Upper lobe of left lung (tissue), 6 donors: ENCODE data around the gene KLHDC10. TPM values are rescaled to one million over a fixed set of nuclear protein-coding genes. Genes with fewer than 3 reads are reported as not detected.

ENCODE experiments used
- ATAC-seq, 2 donors: fragments of 200-7000 bp; cut with Tn5 transposase; one replicate each; pipeline ENCODE4 v1.9.1; 2022; ENCODE audit warnings: mild to moderate bottlenecking in 2 of 2, moderate library complexity in 2 of 2; ENCODE audit not compliant: low FRiP score in 2 of 2
- DNase-seq, 2 donors: peaks; one replicate each; pipeline ENCODE4 v3.0.0-alpha.2; 2019 to 2020
- H3K27ac ChIP-seq, 4 donors: fragments of 200-600 bp; sonication (generic); one replicate each; pipeline ENCODE4 v1.5.1; 2016 to 2019
- H3K27me3 ChIP-seq, 4 donors: fragments of 200-600 bp; sonication (generic); one replicate each; pipeline ENCODE4 v1.5.1; 2017 to 2019
- H3K36me3 ChIP-seq, 4 donors: fragments of 200-600 bp; sonication (generic); one replicate each; pipeline ENCODE4 v1.5.1; 2016 to 2019
- H3K4me1 ChIP-seq, 4 donors: fragments of 200-600 bp; sonication (generic); one replicate each; pipeline ENCODE4 v1.5.1; 2018 to 2019
- H3K4me3 ChIP-seq, 4 donors: fragments of 200-600 bp; sonication (generic); one replicate each; pipeline ENCODE4 v1.5.1; 2017 to 2019; ENCODE audit warnings: mild to moderate bottlenecking in 2 of 4, moderate library complexity in 1 of 4
- H3K9me3 ChIP-seq, 4 donors: fragments of 200-600 bp; sonication (generic); one replicate each; pipeline ENCODE4 v1.5.1; 2018 to 2019
- CTCF ChIP-seq, 6 experiments: fragments of 450-650 bp in 4 of 6; fragments of 200-600 bp in 2 of 6; sonication (generic) in 2 of 6; IDR thresholded peaks; one replicate each; pipeline ENCODE4 v1.5.1; 2016 to 2019; ENCODE audit warnings: antibody characterized with exemption in 6 of 6
- EP300 ChIP-seq, 4 donors: sonication (generic); formaldehyde crosslinking; IDR thresholded peaks; one replicate each; pipeline ENCODE4 v1.5.1; 2017; ENCODE audit warnings: antibody characterized with exemption in 4 of 4, control low read depth in 2 of 4
- POLR2A ChIP-seq, 4 donors: fragments of 450-650 bp; IDR thresholded peaks; one replicate each; pipeline ENCODE4 v1.5.1; 2016 to 2017; ENCODE audit warnings: antibody characterized with exemption in 4 of 4, mild to moderate bottlenecking in 2 of 4
- POLR2AphosphoS5 ChIP-seq, 2 donors: sonication (generic); formaldehyde crosslinking; IDR thresholded peaks; one replicate each; pipeline ENCODE4 v1.5.1; 2017; ENCODE audit warnings: antibody characterized with exemption in 2 of 2
- WGBS, 2 donors: methylation state at CpG; one replicate each; pipeline ENCODE4 v1.1.5; 2017 to 2018; 5-methylcytosine and 5-hydroxymethylcytosine counted together
- total RNA-seq, 6 donors: library from RNA; depleted of rRNA in 4 of 6; stranded (reverse); fragments of >200 nt in 4 of 6; gene quantifications; one replicate each; pipeline versions ENCODE4 v1.1.0 to v1.2.1, GENCODE V29; 2016 to 2021
- donor health status: DM: no; HTN: no; CAD: no; lungs with moderate emphysema.
- donor health status: DM: no; HTN: yes; CAD: no; lungs with severe emphysema.

KLHDC10 gene
- total RNA-seq, 6 donors from 2014 or later: 8.8 to 33.9 (median 25.3) TPM

GRCh38 chr7:130131964-130132875 lies 61.9 kb downstream of the KLHDC10 start:
- TF ChIP-seq POLR2AphosphoS5 (IDR thresholded peaks at IDR 0.05): no peak
- no peak for TF ChIP-seq POLR2A (IDR thresholded peaks at IDR 0.05)
- TF ChIP-seq CTCF (IDR thresholded peaks at IDR 0.05): no peak
- no peak for TF ChIP-seq EP300 (IDR thresholded peaks at IDR 0.05)
- Histone ChIP-seq H3K36me3 (peaks cover 0 to 82% (median 27%) of the 10 kb centered on the region in 4 donors), H3K4me3 (no peak overlapping the region), H3K9me3 (no peaks in the 10 kb centered on the region), H3K27ac (no peak overlapping the region), H3K4me1 (peaks cover 0 to 12% (median 6%) of the 10 kb centered on the region in 4 donors), H3K27me3 (no peaks in the 10 kb centered on the region)
- DNase-seq (no peak), ATAC-seq (no peak)
- WGBS, 2 donors: 95 to 96% methylated on average over 12 of the region's 12 CpGs

GRCh38 chr7:130133029-130133782 lies 62.9 kb downstream of the KLHDC10 start:
- no peak for ATAC-seq
- Histone ChIP-seq H3K4me1 (peaks cover 0 to 3% (median 1%) of the 10 kb centered on the region in 4 donors), H3K27me3 (no peaks in the 10 kb centered on the region), H3K4me3 (no peak overlapping the region), H3K36me3 (peaks cover 0 to 77% (median 27%) of the 10 kb centered on the region in 4 donors), H3K9me3 (no peaks in the 10 kb centered on the region), H3K27ac (no peak overlapping the region)
- TF ChIP-seq POLR2AphosphoS5 (IDR thresholded peaks at IDR 0.05): no peak
- no peak for TF ChIP-seq CTCF (IDR thresholded peaks at IDR 0.05)
- no peak for TF ChIP-seq EP300 (IDR thresholded peaks at IDR 0.05)
- TF ChIP-seq POLR2A (IDR thresholded peaks at IDR 0.05): no peak
- no peak for DNase-seq
- 90 to 92% methylated on average over 7 of the region's 7 CpGs for WGBS, 2 donors

GRCh38 chr7:130134106-130134636 lies 63.8 kb downstream of the KLHDC10 start:
- ATAC-seq: no peak
- WGBS, 2 donors: 95 to 97% methylated on average over 4 of the region's 4 CpGs
- Histone ChIP-seq H3K27me3 (no peaks in the 10 kb centered on the region), H3K27ac (no peak overlapping the region), H3K4me3 (no peak overlapping the region), H3K36me3 (peaks cover 0 to 75% (median 24%) of the 10 kb centered on the region in 4 donors), H3K4me1 (peaks cover 0 to 2% (median 0%) of the 10 kb centered on the region in 4 donors), H3K9me3 (no peaks in the 10 kb centered on the region)
- DNase-seq: no peak
- no peak for TF ChIP-seq EP300 (IDR thresholded peaks at IDR 0.05)
- TF ChIP-seq POLR2AphosphoS5 (IDR thresholded peaks at IDR 0.05): no peak
- TF ChIP-seq CTCF (IDR thresholded peaks at IDR 0.05): no peak
- TF ChIP-seq POLR2A (IDR thresholded peaks at IDR 0.05): no peak

GRCh38 chr7:130134726-130135125 lies 64.4 kb downstream of the KLHDC10 start:
- ATAC-seq (no peak), DNase-seq (no peak)
- Histone ChIP-seq H3K4me3 (no peak overlapping the region), H3K4me1 (peaks cover 0 to 6% (median 4%) of the 10 kb centered on the region in 4 donors), H3K36me3 (peaks cover 0 to 75% (median 20%) of the 10 kb centered on the region in 4 donors), H3K27ac (no peak overlapping the region), H3K9me3 (no peaks in the 10 kb centered on the region), H3K27me3 (no peaks in the 10 kb centered on the region)
- 98% methylated on average over 7 of the region's 7 CpGs for WGBS, 2 donors
- TF ChIP-seq POLR2A (IDR thresholded peaks at IDR 0.05) (no peak), EP300 (IDR thresholded peaks at IDR 0.05) (no peak), POLR2AphosphoS5 (IDR thresholded peaks at IDR 0.05) (no peak)
